OCI-M2 (cell line): ENCODE data around the gene PLCG2.
"Not testable (repeated sequence)": the region's sequence is repeated elsewhere in the genome, so short reads cannot be mapped to it uniquely, and the experiment has no call there.

Source experiments
- DNase-seq: peaks from one replicate; lab custom pipeline; 2025; ENCODE audit not compliant: unreplicated experiment; lab: John Stamatoyannopoulos, UW

The PLCG2 gene

DNA sequence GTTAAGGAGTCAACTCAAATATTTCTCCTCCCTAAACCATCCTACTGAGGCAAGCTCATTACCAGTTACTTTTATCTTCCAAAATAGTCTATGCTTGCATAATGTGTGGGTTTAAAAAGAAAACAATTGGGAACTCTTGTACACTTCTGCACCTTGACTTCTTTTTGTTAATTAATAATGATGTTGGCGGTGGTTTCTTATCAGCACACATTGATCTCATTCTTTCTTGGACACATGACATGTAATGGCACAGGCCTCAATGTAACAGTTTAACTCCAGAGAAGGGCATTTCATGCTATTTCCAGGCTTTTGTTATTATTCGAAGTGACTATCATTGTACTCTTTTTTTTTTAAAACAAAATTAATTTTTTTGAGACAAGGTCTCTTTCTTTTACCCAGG, 7.8 kb downstream of the PLCG2 start:
- no peak for DNase-seq

DNA sequence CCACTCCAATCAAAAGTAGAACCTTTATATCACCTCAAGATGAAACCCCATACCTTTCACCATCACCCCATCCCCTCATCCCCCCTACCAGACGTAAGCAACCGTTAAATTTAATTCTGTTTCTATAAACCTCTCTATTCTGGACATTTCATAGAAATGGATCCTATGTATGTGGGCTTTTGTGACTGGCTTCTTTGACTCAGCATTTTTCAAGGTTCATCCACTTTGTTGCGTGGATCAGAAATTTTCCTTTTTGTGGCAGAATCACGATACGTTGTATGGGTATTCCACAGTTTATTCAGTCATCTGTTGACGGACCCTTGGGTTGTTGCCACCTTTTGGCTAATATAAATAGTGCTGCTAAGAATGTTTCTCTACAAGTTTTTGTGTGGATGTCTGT, 8.6 kb downstream of the PLCG2 start:
- no peak for DNase-seq

DNA sequence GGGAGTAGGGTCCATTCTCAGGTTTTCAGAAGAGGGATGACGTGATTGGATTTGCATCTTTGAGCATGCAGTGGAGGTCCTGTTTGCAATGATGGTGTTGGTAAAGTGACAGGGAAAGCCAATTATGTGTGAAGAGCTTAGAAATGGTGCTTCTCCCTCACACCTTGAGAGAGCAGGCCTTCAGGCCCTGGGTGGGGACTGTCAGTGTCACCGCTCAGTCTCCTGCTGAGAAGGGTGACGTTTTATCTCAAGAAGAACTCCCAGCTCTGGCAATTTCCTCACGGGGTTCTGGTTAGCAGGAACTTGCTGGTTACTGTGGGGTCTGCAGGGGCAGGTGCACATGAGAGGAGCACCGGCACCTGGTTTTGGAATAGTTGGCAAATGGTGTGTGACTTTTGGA, 11.2 kb downstream of the PLCG2 start:
- DNase-seq, result no peak

DNA sequence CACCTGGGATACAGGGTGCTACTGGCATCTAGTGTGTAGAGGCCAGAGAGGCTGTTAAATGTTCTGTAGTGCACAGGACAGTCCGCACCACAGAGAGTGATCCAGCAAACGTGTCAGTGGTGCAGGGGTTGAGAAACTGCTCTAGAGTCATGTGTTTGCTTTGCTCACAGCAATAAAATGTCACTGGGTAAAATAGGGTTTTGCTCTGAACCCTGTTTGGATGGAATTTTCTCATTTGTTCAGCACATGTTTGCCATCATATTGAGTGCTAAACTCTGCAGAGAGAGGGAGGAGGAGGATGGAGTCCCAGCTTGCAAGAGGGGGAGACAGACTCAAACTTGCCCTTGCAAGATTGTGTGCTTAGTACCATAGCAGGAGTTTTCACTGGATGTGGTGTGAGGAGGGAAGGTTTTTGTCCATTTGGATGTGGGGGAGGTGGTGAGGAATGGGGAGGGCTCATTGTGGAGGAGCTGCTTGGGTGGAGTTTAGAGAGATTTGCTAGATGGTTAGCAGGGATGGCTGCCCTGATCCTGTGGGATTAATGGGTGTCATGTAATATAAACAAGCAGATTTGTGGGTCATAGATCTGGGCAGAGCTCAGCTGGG, 11.8 kb downstream of the PLCG2 start:
- DNase-seq, result no peak

DNA sequence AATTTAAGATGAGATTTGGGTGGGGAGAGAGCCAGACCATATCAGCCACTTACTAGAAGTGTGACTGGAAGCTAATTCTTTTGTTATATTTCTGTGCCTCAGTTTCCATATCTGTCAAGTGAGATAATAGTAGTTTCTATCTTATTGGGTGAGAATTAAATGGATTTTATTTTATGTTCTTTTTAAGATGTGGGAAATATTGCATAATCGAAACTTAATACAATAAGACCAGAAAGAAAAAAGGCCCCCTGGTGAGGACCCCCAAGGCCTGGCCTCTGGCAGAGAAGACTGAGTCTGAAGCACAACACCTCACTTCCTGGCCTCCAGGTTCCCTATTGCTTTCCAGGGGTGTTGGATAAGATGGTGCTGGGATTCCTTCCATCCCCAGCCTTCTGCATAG, 13.7 kb downstream of the PLCG2 start:
- DNase-seq, result no peak

DNA sequence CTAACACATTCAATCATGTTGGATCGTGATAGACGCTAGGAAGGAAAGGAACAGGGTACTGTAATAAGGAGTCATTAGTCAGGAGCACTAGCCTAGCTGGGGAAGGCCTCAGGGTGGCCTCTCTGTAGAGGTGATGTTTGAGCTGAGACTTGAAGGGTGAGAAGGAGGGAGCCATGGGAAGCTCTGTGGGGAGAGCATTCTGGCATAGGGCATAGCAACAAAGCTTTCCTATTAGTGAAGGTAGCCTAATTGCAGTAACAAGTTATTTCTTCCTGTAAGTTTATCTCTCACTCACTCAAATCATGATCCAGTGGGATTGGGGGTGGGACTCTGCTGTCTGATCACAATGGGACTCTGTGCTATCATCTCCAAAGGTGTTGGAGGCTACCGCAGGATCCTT, 16.1 kb downstream of the PLCG2 start:
- no peak for DNase-seq

DNA sequence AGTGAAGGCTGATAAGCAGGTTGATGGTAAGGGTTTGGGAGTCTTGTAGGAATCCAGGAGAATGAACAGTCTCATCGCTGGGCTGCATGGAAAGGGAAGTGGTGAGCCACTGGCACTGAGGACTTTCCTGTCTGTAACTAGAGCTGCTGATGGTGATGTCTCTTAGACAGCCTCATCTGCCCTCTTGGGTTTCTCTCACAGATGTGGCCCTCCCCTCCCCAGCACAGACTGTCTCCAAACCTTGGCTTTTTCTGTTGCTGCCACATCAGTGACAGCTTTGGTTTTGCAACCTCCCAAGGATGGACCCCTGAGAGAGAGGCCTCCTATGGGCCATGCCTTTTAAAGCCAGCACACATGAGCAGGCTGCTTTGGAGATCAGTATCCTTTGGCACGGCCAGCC, 16.9 kb downstream of the PLCG2 start:
- no peak for DNase-seq

DNA sequence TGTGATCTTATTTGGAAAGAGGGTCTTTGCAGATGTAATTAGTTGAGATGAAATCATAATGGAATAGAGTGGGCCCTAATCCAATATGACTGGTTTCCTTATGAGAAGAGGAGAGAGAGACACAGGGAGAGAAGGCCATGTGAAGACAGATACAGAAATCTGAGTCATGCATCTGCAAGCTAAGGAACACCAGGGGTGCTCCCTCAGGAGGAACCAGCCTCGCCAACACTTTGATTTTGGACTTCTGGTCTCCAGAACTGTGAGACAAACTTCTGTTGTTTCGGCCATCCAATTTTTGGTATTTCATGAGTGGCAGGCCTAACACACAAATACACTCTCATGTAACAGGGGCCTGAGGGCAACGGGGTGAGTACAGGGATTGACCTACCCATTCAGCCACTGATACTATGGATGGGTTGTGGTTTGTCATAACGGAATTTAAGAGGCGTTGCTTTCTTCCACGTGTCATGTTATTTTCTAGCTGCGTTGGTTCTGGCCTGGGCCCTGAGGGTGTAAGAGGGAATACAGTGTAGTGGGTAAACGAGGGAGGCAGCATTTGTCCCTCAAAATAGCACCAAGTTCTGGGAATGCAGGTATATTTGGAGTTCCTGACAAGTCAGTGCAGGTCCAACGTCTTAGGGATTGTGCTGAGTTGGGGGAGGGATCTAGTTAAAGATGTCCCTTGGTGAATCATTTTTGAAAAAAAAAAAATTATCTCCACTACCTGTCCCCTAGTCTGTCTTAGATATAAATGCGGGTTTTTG, 17.7 kb downstream of the PLCG2 start:
- DNase-seq, result no peak

DNA sequence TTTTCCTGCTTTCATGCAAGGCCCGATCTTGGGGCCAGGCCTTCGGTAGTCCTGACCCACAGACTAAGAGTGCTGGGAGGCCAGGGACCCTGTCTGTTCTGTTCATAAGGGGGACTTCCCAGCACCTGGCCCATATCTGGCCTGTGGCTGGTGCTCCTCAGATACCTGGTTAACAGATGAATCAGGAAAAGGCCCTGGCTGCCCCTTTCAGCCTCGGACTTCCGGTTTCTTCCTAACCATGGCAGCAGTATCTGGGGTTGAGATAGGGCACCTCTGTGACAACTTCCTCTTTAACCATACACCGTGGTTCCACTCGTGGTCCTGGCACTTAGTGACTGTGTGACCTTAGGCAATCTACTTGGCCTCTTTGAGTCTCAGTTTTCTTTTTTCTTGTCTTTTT, 18.4 kb downstream of the PLCG2 start:
- DNase-seq, result no peak

DNA sequence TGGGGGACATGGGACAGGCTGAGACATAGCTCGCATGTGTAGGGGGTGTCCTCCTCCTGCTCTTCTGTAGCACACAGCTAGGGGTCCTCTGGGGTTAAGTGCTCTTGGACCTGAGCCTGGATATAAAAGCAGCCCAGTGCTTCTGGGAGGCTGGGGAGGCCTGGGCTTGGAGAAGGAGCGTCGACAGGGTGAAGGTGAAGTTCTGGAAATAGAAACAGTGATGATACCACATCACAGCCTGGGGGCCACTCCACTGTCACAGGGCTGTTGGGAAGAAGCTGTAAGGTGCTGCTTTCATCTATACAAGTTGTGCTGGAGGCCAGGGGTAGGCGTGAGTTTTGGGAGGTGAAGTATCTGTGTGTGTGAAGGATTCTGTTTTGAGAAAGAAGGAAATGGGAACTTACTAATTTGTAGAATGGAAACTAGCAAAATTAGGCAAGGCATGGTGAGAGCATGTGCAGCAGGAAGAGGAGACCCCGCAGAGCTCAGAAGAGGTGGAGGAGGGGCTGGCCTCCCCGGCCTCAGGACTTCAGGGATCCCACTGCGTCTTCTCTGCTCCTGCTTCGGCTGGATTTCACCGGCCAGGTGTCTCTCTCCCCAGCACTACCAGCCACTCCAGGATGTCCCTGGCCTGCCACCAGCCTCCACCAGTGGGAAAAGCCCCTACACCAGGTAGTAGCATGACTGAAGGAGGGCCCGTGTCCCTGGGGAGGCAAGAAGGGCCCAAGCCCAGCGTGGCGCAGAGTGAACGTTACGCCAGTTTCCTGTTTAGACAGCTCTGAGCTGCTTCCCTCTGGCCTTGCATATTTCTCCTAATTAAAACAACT, 19.4 kb downstream of the PLCG2 start:
- DNase-seq, result no peak

DNA sequence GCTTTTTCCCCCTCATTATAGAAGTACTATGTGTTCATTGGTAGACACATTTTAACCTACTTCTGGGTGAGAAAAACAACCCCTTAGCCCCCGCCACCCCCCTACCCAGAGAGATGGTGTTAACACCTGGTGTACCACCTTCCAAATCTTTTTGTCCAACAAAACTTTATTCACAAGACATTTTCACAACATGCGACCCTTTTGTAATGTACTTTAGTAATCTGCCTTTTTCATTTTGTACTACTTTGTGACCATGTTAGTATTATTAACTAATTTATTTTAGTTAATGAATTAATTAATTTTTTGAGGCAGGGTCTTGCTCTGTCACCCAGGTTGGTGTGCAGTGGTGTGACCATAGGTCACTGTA, 20.0 kb downstream of the PLCG2 start:
- DNase-seq, result no peak

DNA sequence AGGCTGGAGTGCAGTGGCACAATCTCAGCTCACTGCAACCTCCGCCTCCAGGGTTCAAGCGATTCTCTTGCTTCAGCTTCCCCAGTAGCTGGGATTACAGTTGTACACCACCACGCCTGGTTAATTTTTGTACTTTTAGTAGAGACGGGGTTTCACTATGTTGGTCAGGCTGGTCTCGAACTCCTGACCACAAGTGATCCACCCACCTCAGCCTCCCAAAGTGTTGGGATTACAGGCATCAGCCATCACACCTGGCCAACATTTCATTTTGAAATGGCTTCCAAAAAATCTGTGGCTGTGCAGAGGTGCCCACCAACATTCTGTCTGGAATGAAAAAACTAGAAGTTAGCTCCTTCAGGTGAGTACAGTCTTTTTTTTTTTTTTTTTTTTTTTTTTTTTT, 22.6 kb downstream of the PLCG2 start:
- not testable (repeated sequence) for DNase-seq

DNA sequence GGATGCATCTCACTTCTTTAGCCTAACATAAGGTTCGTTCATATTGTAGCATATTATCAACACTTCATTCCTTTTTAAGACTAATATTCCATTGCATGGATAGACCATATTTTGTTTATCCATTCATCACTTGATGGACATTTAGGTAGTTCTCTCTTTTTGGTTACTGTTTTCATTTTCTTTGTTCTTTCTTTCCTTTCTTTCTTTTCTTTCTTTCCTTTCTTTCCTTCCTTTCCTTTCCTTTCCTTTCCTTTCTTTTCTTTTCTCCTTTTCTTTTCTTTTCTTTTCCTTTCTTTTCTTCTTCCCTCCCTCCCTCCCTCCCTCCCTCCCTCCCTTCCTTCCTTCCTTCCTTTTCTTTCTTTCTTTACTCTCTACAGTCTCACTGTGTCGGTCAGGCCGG, 24.2 kb downstream of the PLCG2 start:
- DNase-seq, result no peak

DNA sequence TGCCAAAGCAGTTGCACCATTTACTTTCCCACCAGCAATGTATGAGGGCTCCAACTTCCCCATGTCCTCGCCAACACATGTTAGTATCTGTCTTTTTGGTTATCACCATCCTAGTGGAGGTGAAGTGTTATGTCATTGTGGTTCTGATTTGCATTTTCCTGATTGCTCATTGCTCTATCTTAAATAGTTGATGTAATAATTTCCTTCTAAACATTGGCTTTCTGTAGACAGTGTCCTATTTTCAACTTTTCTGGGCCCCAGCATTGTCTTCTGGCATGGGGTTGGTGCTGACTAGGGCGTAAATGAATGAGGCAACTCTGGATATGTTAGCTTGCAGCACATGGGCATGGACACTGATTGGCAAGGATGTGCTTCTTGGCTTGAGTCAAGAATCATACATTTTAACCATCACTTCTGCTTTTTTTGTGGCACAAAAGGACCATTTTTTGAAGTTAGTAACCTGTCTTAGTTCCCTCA, 25.1 kb downstream of the PLCG2 start:
- no peak for DNase-seq

DNA sequence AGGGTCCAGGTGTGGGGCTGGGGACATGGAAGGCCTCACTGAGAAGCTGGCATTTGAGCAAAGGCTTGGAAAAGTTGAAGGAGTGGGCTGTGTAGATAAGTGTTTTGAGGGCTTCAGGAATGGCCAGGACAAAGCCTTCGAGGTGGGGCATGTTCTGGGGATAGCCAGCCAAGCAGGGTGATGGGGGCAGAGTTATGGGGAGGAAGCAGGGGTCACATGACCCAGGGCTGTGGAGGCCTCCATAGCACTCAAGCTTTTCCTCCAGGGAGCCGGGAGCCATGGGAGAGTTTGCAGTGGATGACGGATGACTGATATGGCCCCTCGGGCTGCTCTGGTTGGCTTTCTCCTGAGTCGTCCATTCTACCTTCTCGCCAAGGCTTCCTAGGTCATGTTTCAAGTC, 27.6 kb downstream of the PLCG2 start:
- no peak for DNase-seq

DNA sequence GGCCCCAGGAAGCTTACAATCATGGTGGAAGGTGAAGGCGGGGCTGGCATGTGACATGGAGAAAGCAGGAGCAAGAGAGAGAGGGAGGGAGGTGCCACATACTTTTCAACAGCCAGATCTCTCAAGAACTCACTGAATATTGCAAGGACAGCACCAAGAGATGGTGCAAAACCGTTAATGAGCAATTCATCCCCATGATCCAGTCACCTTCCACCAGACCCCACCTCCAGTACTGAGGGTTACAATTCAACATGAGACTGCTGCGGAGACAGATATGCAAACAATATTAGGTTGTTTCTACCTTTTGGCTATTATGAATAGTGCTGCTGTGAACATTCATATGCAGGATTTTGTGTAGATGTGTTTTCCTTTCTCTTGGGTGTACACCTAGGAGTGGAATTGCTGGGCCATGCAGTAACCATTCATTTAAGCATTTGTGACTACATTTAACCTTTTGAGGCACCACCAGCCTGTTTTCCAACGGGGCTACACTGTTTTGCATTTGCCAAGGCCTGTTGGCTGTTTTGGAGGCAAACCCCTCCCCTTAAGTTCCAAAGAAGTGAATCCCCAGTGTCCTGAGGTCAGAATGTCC, 28.8 kb downstream of the PLCG2 start:
- DNase-seq, result no peak

DNA sequence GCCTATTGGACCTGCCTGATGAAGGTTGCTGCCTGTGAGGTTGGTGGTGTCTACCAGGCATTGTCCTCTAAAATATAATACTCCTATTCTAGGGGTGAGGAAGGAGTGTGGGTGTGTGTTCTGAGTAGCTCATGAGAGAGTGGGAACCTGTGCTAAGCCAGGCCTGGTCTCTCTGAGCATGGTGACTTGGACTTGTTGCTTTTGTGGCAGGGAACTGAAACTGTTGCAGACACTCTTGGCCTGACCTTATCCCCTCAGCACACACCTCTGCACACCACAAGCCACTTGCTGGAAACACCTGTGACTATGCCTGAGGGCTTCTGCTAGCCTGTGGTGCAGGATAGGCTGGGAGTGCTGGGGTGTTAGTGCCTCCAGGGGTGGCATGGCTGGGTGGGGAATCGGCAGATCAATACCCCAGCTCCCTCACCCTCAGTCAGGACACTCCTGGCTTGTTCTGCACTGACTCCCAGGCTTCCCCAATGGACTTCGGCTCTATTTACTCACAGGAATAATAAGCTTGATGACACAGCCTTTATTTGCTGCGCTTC, 29.9 kb downstream of the PLCG2 start:
- no peak for DNase-seq

DNA sequence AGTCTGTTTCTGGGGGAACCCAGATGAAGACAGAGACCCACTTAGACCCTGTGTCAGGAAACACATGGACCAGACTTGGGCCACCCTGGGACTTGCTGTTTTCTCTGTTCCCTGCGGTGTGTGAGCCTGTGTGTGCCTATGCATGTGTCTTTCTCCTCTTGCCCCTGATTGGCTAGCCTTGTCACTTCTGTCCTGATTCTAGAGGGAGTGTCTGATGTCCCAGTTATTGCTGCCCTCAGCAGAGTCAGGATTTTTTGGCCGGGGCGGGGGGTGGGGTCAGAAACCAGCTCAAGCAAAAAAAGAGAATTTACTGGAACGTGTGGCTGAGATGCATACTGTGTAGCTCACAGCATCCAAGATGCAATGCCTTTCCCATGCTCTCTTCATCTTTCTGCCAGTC, 30.5 kb downstream of the PLCG2 start:
- DNase-seq, result no peak

DNA sequence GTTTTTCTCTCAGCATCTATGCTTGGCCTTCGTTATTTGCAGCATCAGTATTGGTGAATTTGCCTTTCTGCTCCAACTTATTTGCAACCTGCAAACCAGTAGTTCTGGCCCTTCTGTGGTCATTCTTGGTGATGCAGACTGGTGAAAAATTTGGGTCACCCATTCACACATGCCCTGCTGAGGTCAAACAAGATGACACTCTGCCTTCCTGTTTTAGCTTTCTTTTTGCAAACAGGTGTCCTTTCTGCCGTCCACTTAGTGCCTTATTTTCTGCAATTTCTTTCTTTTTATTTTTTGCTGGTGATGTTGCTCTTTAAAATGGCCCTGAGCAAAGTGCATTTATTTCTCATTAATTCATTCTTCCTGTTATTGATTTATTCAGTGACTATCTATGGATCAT, 31.3 kb downstream of the PLCG2 start:
- DNase-seq, result no peak

DNA sequence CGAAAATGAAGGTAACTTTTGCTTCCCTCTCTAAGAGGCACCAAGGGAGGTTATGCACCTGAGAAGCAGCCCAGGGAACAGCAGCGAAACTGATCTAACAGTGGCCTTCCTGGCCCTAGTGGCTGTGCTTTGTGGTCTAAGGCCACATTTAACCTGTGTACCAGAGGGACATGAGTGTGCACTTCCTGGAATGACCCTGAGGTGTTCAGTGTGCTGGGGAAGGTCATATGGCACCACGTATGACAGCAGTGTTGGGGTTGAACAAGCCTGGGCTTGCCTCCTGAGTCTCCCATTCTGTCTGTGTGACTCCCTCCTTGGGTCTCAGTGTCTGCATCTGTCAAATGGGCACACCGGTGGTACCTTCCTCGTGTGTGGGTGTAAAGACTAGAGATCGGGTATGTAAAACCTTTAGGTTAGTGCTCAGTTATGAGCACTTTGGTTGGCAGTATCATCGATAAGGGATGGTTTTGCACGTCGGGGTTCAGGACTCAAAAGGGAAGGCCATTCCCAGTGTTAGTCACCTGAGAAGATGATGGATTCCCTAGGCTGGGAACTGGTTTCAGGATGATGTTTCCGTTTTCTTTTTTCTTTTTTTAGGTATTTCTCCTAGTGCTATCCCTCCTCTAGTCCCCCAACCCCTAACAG, 31.9 kb downstream of the PLCG2 start:
- DNase-seq, result no peak

DNA sequence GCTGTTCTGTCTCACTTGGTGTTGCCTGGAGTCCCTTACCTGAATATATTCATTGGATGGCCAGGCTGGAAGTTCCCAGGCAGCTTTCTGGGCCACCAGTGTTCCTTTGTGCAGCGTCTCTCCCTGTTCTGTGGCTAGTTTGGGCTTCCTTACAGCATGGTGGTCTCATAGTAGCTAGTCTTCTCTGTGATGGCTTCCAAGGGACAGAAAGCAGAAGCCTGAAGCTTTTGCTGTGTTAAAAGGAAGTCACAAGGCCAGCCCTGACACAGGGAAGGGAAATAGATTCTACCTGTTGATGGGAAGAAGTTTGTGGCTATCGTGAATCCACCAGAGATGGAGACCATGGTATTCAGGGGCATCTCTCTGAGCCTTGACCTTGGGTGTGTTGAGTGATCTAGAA, 34.6 kb downstream of the PLCG2 start:
- no peak for DNase-seq
